ENCODE measurements around the gene CTNNAL1. TPM values are rescaled to one million over a fixed set of nuclear protein-coding genes. Genes with fewer than 3 reads are reported as not detected.

CTNNAL1 gene
- total RNA-seq, 4 donors from 2014 or later = 66.3 to 111 (median 83.1) TPM

GRCh38 chr9:108956631-108957026 is 56.7 kb downstream of the CTNNAL1 start:
- H3K9me3 ChIP-seq = no peaks in the 10 kb centered on the region
- H3K27me3 ChIP-seq = no peaks in the 10 kb centered on the region
- TF ChIP-seq POLR2A (IDR thresholded peaks at IDR 0.05) (no peak), EP300 (IDR thresholded peaks at IDR 0.05) (no peak)
- H3K36me3 ChIP-seq = peaks cover 0 to 17% of the 10 kb centered on the region in 2 donors
- no peak overlapping the region for H3K27ac ChIP-seq
- H3K4me1 ChIP-seq = peaks cover 0 to 21% (median 3%) of the 10 kb centered on the region in 3 donors
- ATAC-seq = no peak
- no peak overlapping the region for H3K4me3 ChIP-seq

DNA sequence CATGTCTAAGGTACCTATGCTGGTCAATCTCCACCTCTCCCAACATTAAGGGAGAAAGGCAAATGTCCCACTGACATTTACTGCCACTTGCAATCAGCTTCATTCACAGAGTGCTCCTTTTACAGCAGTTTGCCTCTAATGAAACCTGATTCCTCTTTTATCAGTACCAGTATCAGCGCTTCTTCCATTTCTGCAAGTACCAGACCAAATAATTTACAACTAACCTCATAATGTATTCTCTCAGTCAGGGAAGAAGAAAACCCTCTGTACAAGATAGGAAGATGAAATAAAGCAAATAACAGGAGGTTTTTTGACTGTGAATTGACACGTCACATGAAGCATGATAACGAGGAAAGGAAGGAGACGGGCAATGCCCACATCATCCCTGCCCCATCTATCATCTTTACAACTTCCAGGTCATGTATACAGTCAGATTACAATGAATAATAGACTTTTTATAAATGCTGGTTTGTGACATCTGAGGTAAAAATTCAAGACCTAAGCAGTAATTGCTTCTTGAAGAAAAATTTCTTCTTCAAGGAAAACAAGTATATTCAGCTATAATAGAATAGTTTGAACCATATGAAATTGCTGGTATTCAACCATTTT is 57.2 kb downstream of the CTNNAL1 start:
- Histone ChIP-seq H3K4me1 (peaks cover 0 to 21% (median 3%) of the 10 kb centered on the region in 3 donors), H3K9me3 (no peaks in the 10 kb centered on the region), H3K27ac (no peak overlapping the region), H3K4me3 (no peak overlapping the region), H3K27me3 (no peaks in the 10 kb centered on the region), H3K36me3 (peaks cover 0 to 21% of the 10 kb centered on the region in 2 donors)
- no peak for ATAC-seq
- WGBS, 2 donors (ENCODE audit: low coverage in 1 of 2) = 80 to 90% methylated on average over 3 to 4 of the region's 4 CpGs
- no peak for TF ChIP-seq EP300 (IDR thresholded peaks at IDR 0.05)
- no peak for TF ChIP-seq CTCF (IDR thresholded peaks at IDR 0.05)
- TF ChIP-seq POLR2A (IDR thresholded peaks at IDR 0.05) = no peak
- TF ChIP-seq POLR2AphosphoS5 (IDR thresholded peaks at IDR 0.05) = no peak

DNA sequence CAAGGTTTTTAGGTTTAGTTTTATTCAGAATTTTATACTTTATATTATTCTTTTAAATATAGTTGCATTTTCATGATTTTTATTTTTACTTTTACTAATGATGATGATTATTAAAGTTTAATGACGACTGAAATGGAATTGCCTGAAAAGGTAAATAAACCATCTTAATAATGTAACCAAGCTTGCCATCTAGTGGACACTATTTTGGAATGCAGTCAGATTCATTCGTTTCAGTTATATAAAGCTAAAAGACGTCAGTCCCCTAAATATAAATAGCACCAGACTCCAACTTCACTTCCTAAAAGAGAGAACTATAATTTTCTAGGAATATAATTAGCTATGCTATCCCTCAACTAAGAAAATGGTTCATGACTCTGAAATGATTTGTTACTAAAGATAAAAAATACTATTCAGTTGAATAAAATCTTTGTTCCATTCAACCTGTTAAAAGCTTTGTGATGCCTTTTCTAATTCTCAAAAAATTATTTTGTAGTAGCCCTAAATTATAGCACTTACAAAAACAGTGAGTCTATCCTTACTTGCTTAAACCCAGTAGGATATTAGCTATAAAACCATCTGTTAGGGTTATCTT is 59.2 kb downstream of the CTNNAL1 start:
- TF ChIP-seq CTCF (IDR thresholded peaks at IDR 0.05) (peak; percentile 47 to 72 (median 63)), EP300 (IDR thresholded peaks at IDR 0.05) (no peak), POLR2A (IDR thresholded peaks at IDR 0.05) (no peak), POLR2AphosphoS5 (IDR thresholded peaks at IDR 0.05) (peak; percentile 8)
- WGBS, 2 donors (ENCODE audit: low coverage in 1 of 2) = 0 to 1% methylated on average over 3 of the region's 3 CpGs
- peak overlapping the region; percentile 29 to 59 (median 53) for H3K27ac ChIP-seq

GRCh38 chr9:108951578-108951977 is 61.7 kb downstream of the CTNNAL1 start:
- no peaks in the 10 kb centered on the region for H3K9me3 ChIP-seq
- no peaks in the 10 kb centered on the region for H3K27me3 ChIP-seq

More for the DNA sequence above, 59.2 kb downstream of the CTNNAL1 start:
- Histone ChIP-seq H3K4me1 (peaks cover 0 to 11% (median 3%) of the 10 kb centered on the region in 3 donors), H3K27me3 (no peaks in the 10 kb centered on the region), H3K4me3 (no peak overlapping the region), H3K36me3 (peaks cover 0 to 14% of the 10 kb centered on the region in 2 donors), H3K9me3 (no peaks in the 10 kb centered on the region)
- no peak for ATAC-seq

GRCh38 chr9:108950168-108950567 is 63.1 kb downstream of the CTNNAL1 start:
- H3K27ac ChIP-seq = no peak overlapping the region
- peaks cover 0 to 33% of the 10 kb centered on the region in 2 donors for H3K36me3 ChIP-seq
- WGBS, 2 donors (ENCODE audit: low coverage in 1 of 2) = 87 to 89% methylated on average over 1 of the region's 1 CpG
- no peaks in the 10 kb centered on the region for H3K27me3 ChIP-seq
- H3K4me3 ChIP-seq = no peak overlapping the region
- TF ChIP-seq CTCF (IDR thresholded peaks at IDR 0.05) (no peak), POLR2AphosphoS5 (IDR thresholded peaks at IDR 0.05) (no peak), POLR2A (IDR thresholded peaks at IDR 0.05) (no peak), EP300 (IDR thresholded peaks at IDR 0.05) (no peak)
- ATAC-seq = no peak
- peaks cover 0 to 11% (median 3%) of the 10 kb centered on the region in 3 donors for H3K4me1 ChIP-seq
- no peaks in the 10 kb centered on the region for H3K9me3 ChIP-seq

More at GRCh38 chr9:108951578-108951977, 61.7 kb downstream of the CTNNAL1 start:
- H3K4me1 ChIP-seq = peaks cover 0 to 11% (median 3%) of the 10 kb centered on the region in 3 donors
- no peak overlapping the region for H3K27ac ChIP-seq
- no peak for TF ChIP-seq POLR2A (IDR thresholded peaks at IDR 0.05)
- no peak for TF ChIP-seq EP300 (IDR thresholded peaks at IDR 0.05)
- no peak for TF ChIP-seq POLR2AphosphoS5 (IDR thresholded peaks at IDR 0.05)
- no peak for TF ChIP-seq CTCF (IDR thresholded peaks at IDR 0.05)
- H3K36me3 ChIP-seq = peaks cover 0 to 25% of the 10 kb centered on the region in 2 donors
- no peak overlapping the region for H3K4me3 ChIP-seq
- no peak for ATAC-seq
- WGBS, 2 donors (ENCODE audit: low coverage in 1 of 2) = 79 to 89% methylated on average over 2 of the region's 2 CpGs
